Caco-2 (cell line): ENCODE data around the gene UGT1A1. TPM values are rescaled to one million over a fixed set of nuclear protein-coding genes. Genes with fewer than 3 reads are reported as not detected.

Source experiments
- BruUV-seq: library from RNA; stranded (reverse); fragments of 400-500 nt; replicated peaks from 2 replicates; lab custom pipeline; 2021; lab: Mats Ljungman, UMichigan
- CTCF ChIA-PET: fragments of 300-600 bp; sonication (Branson Sonifier 250); formaldehyde crosslinking; loops from one replicate; lab custom pipeline; 2022; ENCODE audit warnings: antibody characterized with exemption; lab: Charles Lee
- POLR2A ChIA-PET: fragments of 300-600 bp; sonication (Branson Sonifier 250); formaldehyde crosslinking; loops from one replicate; lab custom pipeline; 2022; ENCODE audit warnings: antibody characterized with exemption; lab: Charles Lee
- DNase-seq, 2 experiments: peaks; one replicate each; pipeline versions ENCODE4 v3.0.0 to v3.0.0-alpha.2; 2020 to 2022
- H3K27me3 ChIP-seq: replicated peaks from 2 replicates; pipeline ENCODE4 v1.6.0; 2011; ENCODE audit warnings: low read length; ENCODE audit not compliant: control insufficient read depth, insufficient read depth
- H3K36me3 ChIP-seq: 2 replicates; pipeline ENCODE4 v1.5.1; 2011; ENCODE audit warnings: low read length; ENCODE audit not compliant: control insufficient read depth, insufficient read depth
- H3K4me1 ChIP-seq: fragments of 250-450 bp; sonication (Bioruptor Pico); 2 replicates; pipeline ENCODE4 v1.5.1; 2020; ENCODE audit warnings: mild to moderate bottlenecking
- H3K4me3 ChIP-seq: 2 replicates; pipeline ENCODE4 v1.5.1; 2011; ENCODE audit warnings: low read depth, mild to moderate bottlenecking, control low read depth, low read length
- H3K9me3 ChIP-seq: fragments of 250-450 bp; sonication (Bioruptor Pico); 2 replicates; pipeline ENCODE4 v1.5.1; 2020; ENCODE audit warnings: mild to moderate bottlenecking, moderate library complexity
- H3K27ac Mint-ChIP-seq: one replicate; pipeline ENCODE4 v1.8.0; 2022; ENCODE audit warnings: mixed read lengths; ENCODE audit not compliant: unreplicated experiment
- H3K27me3 Mint-ChIP-seq: one replicate; pipeline ENCODE4 v1.8.0; 2022; ENCODE audit warnings: mixed read lengths; ENCODE audit not compliant: insufficient read depth, unreplicated experiment
- H3K36me3 Mint-ChIP-seq: one replicate; pipeline ENCODE4 v1.8.0; 2022; ENCODE audit warnings: mild to moderate bottlenecking, mixed read lengths; ENCODE audit not compliant: insufficient read depth, unreplicated experiment
- H3K4me1 Mint-ChIP-seq: one replicate; pipeline ENCODE4 v1.8.0; 2022; ENCODE audit warnings: low read depth, mixed read lengths; ENCODE audit not compliant: unreplicated experiment
- H3K4me3 Mint-ChIP-seq: one replicate; pipeline ENCODE4 v1.8.0; 2022; ENCODE audit warnings: mild to moderate bottlenecking, moderate library complexity, mixed read lengths; ENCODE audit not compliant: unreplicated experiment
- H3K9me3 Mint-ChIP-seq: one replicate; pipeline ENCODE4 v1.8.0; 2022; ENCODE audit warnings: mixed read lengths; ENCODE audit not compliant: unreplicated experiment
- CTCF ChIP-seq, 2 experiments: fragments of 200-600 bp in 1 of 2; IDR thresholded peaks; 1 replicate in 1 of 2; 2 replicates in 1 of 2; pipeline versions ENCODE4 v1.5.1 to v1.8.0; 2011 to 2022; ENCODE audit warnings: antibody characterized with exemption in 1 of 2, control low read depth in 1 of 2, inconsistent platforms in 1 of 2, low read depth in 1 of 2, low read length in 1 of 2, mild to moderate bottlenecking in 1 of 2, moderate library complexity in 1 of 2; ENCODE audit not compliant: insufficient read depth in 1 of 2, severe bottlenecking in 1 of 2, unreplicated experiment in 1 of 2
- intact Hi-C: fragments of 100-400 bp; cut with micrococcal nuclease; formaldehyde crosslinking; loops from one replicate; pipeline ENCODE4 v1.10.0; 2022; ENCODE audit not compliant: unreplicated experiment
- total RNA-seq: library from RNA; stranded (reverse); gene quantifications from 2 replicates; pipeline ENCODE4 v1.2.3, GENCODE V29; 2022

Gene UGT1A1
- total RNA-seq, 1 experiment from 2014 or later: 3.0 TPM

GRCh38 chr2:233802132-233802815, 42.2 kb downstream of the UGT1A1 start:
- no peaks in the 10 kb centered on the region for H3K27me3 Mint-ChIP-seq
- no peak overlapping the region for H3K4me3 Mint-ChIP-seq
- ChIA-PET CTCF (no interaction called here), POLR2A (no interaction called here)
- no peaks in the 10 kb centered on the region for H3K9me3 Mint-ChIP-seq
- H3K4me1 Mint-ChIP-seq: no peaks in the 10 kb centered on the region
- no peak for TF ChIP-seq CTCF (IDR thresholded peaks at IDR 0.05; ENCODE audit: insufficient read depth in 1 of 2, low read depth in 1 of 2, low read length in 1 of 2, severe bottlenecking in 1 of 2, unreplicated experiment in 1 of 2)
- BruUV-seq: no TSS peak
- intact Hi-C loops: no loop called here
- no peak overlapping the region for H3K27ac Mint-ChIP-seq
- no peaks in the 10 kb centered on the region for H3K36me3 Mint-ChIP-seq
- Histone ChIP-seq H3K9me3 (no peaks in the 10 kb centered on the region), H3K36me3 (no peaks in the 10 kb centered on the region), H3K4me1 (no peaks in the 10 kb centered on the region), H3K4me3 (no peak overlapping the region), H3K27me3 (no peaks in the 10 kb centered on the region)
- no peak for DNase-seq

DNA sequence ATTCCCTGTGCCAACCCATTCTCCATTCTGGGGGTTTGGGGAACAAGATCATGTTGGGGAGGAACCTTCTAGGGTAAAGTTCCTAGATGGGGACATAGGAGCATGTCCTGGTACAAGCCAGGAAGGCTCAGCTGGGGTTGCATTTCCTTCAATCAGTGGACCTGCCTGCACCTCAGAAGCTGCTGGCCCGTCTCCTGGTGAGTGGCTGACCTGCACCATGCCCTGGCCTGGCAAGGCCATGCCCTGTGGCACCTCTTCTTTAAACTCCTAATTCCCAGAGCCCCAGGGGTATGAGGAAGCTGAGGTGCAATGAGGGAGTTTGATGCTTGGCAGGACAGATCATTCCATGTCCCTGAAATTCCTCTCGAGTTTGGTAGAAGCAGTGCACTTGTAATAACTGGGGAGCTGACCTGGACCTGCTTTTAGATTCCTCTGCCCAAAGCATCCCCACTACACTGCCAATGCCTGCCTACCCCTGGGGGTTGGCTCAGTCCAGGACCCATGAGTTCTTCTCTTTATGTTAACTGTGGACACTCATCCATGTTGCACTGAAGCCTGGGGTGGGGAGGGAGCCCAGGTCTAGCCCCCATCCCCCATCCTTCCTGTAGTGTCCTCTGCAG, 43.3 kb downstream of the UGT1A1 start:
- CTCF ChIA-PET: no interaction called here

DNA sequence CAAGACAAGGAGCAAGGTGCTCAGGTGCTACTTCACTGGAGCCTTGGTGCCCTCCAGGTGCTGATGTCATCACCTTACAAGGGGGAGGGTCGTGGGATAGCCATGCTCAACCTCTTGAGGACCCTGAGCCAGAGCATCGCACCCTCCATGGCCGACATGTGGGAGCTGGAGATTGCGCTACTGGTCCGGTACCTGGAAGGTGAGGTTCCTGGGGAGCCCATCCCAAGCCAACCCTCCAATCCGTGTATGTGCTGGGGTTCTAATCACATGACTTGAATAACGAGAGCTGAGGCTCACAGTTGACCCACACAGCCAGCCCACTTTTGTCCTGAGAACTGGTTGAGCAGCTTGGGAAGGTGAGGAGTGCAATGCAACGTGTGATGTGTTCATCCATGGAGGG, 43.9 kb downstream of the UGT1A1 start:
- intact Hi-C loops: loop anchor here (1.0 kb wide), 1 partner anchor 19 kb away; no protein-coding TSS in a partner anchor

More for the DNA sequence above, 43.3 kb downstream of the UGT1A1 start:
- Mint-ChIP-seq H3K27ac (no peak overlapping the region), H3K4me3 (no peak overlapping the region), H3K9me3 (no peaks in the 10 kb centered on the region), H3K4me1 (no peaks in the 10 kb centered on the region), H3K27me3 (no peaks in the 10 kb centered on the region), H3K36me3 (no peaks in the 10 kb centered on the region)
- TF ChIP-seq CTCF (IDR thresholded peaks at IDR 0.05; ENCODE audit: insufficient read depth in 1 of 2, low read depth in 1 of 2, low read length in 1 of 2, severe bottlenecking in 1 of 2, unreplicated experiment in 1 of 2): no peak
- H3K4me1 ChIP-seq: no peaks in the 10 kb centered on the region
- H3K9me3 ChIP-seq: no peaks in the 10 kb centered on the region
- no peaks in the 10 kb centered on the region for H3K36me3 ChIP-seq
- no peak overlapping the region for H3K4me3 ChIP-seq
- no peaks in the 10 kb centered on the region for H3K27me3 ChIP-seq
- POLR2A ChIA-PET: no interaction called here
- intact Hi-C loops: no loop called here
- no peak for DNase-seq
- no TSS peak for BruUV-seq

More for the DNA sequence above, 43.9 kb downstream of the UGT1A1 start:
- DNase-seq: no peak
- H3K4me3 Mint-ChIP-seq: no peak overlapping the region
- ChIA-PET CTCF (no interaction called here), POLR2A (no interaction called here)
- no peaks in the 10 kb centered on the region for H3K4me1 Mint-ChIP-seq
- H3K27me3 ChIP-seq: no peaks in the 10 kb centered on the region
- H3K36me3 Mint-ChIP-seq: no peaks in the 10 kb centered on the region
- H3K4me3 ChIP-seq: no peak overlapping the region
- BruUV-seq: no TSS peak
- no peaks in the 10 kb centered on the region for H3K4me1 ChIP-seq
- H3K9me3 ChIP-seq: no peaks in the 10 kb centered on the region
- TF ChIP-seq CTCF (IDR thresholded peaks at IDR 0.05; ENCODE audit: insufficient read depth in 1 of 2, low read depth in 1 of 2, low read length in 1 of 2, severe bottlenecking in 1 of 2, unreplicated experiment in 1 of 2): no peak
- H3K9me3 Mint-ChIP-seq: no peaks in the 10 kb centered on the region
- H3K27me3 Mint-ChIP-seq: no peaks in the 10 kb centered on the region
- no peak overlapping the region for H3K27ac Mint-ChIP-seq
- H3K36me3 ChIP-seq: no peaks in the 10 kb centered on the region
